HEK293 (cell line): ENCODE data around the gene ENPEP.

Source experiments
- ATF2 ChIP-seq: fragments of 450-650 bp; formaldehyde crosslinking; IDR thresholded peaks from 2 replicates; pipeline ENCODE4 v1.5.1; 2016; ENCODE audit warnings: missing biosample characterization, missing genetic modification characterization, low read depth
- SALL2 ChIP-seq: fragments of 450-650 bp; formaldehyde crosslinking; IDR thresholded peaks from 2 replicates; pipeline ENCODE4 v1.5.0; 2017; ENCODE audit warnings: missing biosample characterization, mild to moderate bottlenecking, missing genetic modification characterization, borderline replicate concordance
- SETDB1 ChIP-seq: IDR thresholded peaks from one replicate; pipeline ENCODE4 v1.6.1; 2017; ENCODE audit warnings: mild to moderate bottlenecking, low read length, moderate library complexity, mixed read lengths; ENCODE audit not compliant: insufficient read length
- YY1 ChIP-seq: fragments of 450-650 bp; formaldehyde crosslinking; IDR thresholded peaks from 2 replicates; pipeline ENCODE4 v1.5.1; 2018; ENCODE audit warnings: missing biosample characterization, missing genetic modification characterization
- ZNF391 ChIP-seq: fragments of 450-650 bp; formaldehyde crosslinking; IDR thresholded peaks from 2 replicates; pipeline ENCODE4 v1.5.1; 2016; ENCODE audit warnings: low read depth, missing biosample characterization, missing genetic modification characterization, borderline replicate concordance
- ZNF670 ChIP-seq: fragments of 450-650 bp; formaldehyde crosslinking; IDR thresholded peaks from 2 replicates; pipeline ENCODE4 v1.5.1; 2016; ENCODE audit warnings: missing biosample characterization, missing genetic modification characterization, low read depth
- ZNF792 ChIP-seq: fragments of 450-650 bp; formaldehyde crosslinking; IDR thresholded peaks from 2 replicates; pipeline ENCODE4 v1.5.1; 2016; ENCODE audit warnings: missing biosample characterization, missing genetic modification characterization
- TF ChIP-seq, protein P1 (sequence below): fragments of 450-650 bp; formaldehyde crosslinking; IDR thresholded peaks from 2 replicates; pipeline ENCODE4 v1.5.1; 2016; ENCODE audit warnings: missing biosample characterization, missing genetic modification characterization
- TF ChIP-seq, protein P2 (sequence below): sonication (generic); formaldehyde crosslinking; IDR thresholded peaks from 2 replicates; pipeline ENCODE4 v1.8.1; 2022; ENCODE audit warnings: mild to moderate bottlenecking, moderate library complexity, missing genetic modification reagents

DNA sequence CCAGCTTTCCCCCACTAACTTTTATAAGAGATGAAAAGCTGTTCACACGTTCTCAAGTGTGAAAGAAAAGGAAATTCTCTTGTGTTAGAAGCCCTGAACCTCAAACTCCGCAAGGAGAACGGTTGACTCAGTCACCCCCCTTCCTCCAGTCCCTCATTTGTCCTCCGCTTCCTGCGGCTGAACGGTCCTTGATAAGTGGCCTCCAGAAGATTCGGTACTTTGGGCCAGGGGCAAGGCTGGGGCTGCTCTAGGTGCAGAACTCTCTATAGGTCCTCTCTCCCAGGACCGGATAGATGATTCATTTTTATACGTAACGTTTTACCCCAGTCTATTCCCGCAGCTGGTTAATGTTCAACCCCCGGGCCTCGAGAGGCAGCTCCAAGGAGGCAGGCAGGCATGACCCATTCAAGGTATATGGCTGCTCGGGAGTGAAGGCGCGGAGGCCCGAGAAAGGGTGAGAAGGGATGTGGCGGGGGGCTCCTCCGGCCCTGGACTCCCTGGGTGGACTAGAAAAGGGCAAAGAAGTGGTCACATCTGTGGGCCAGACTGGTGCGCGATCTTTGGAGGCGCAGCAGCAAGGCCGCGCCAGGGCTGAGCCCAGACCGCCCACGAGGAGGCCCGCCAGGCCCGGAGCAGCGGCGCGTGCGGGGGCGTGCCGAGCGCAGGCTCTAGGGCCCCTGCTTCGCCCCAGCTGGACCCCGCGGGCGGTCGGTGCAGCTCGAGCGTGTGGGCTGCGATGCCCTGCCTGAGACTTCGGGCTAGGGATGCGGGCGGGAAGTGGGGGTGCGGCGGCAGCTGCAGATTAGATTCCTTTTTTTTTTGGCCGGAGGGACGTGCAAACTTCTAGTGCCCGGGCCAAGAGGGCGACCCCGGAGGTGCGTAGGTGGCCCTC lies 135.2 kb downstream of the ENPEP start:
- TF ChIP-seq YY1 (tag by site-specific recombination) (no peak), ATF2 (tag by site-specific recombination) (no peak), SETDB1 (no peak), ZNF391 (tag by site-specific recombination) (no peak), ZNF792 (tag by site-specific recombination) (no peak), SALL2 (tag by site-specific recombination) (no peak), ZNF670 (tag by site-specific recombination) (no peak)
- TF ChIP-seq, protein P1, sequence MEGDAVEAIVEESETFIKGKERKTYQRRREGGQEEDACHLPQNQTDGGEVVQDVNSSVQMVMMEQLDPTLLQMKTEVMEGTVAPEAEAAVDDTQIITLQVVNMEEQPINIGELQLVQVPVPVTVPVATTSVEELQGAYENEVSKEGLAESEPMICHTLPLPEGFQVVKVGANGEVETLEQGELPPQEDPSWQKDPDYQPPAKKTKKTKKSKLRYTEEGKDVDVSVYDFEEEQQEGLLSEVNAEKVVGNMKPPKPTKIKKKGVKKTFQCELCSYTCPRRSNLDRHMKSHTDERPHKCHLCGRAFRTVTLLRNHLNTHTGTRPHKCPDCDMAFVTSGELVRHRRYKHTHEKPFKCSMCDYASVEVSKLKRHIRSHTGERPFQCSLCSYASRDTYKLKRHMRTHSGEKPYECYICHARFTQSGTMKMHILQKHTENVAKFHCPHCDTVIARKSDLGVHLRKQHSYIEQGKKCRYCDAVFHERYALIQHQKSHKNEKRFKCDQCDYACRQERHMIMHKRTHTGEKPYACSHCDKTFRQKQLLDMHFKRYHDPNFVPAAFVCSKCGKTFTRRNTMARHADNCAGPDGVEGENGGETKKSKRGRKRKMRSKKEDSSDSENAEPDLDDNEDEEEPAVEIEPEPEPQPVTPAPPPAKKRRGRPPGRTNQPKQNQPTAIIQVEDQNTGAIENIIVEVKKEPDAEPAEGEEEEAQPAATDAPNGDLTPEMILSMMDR (tag by site-specific recombination): no peak
- TF ChIP-seq, protein P2, sequence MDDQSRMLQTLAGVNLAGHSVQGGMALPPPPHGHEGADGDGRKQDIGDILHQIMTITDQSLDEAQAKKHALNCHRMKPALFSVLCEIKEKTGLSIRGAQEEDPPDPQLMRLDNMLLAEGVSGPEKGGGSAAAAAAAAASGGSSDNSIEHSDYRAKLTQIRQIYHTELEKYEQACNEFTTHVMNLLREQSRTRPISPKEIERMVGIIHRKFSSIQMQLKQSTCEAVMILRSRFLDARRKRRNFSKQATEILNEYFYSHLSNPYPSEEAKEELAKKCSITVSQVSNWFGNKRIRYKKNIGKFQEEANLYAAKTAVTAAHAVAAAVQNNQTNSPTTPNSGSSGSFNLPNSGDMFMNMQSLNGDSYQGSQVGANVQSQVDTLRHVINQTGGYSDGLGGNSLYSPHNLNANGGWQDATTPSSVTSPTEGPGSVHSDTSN (CRISPR knock-in tag): no peak
